HG03565 (cell line): ENCODE data around the gene TYMS.

Source experiments
- ATAC-seq: cut with Tn5 transposase; IDR thresholded peaks from one replicate; pipeline ENCODE4 v1.9.1; 2021; ENCODE audit warnings: mild to moderate bottlenecking, moderate library complexity; ENCODE audit not compliant: unreplicated experiment

The TYMS gene

DNA sequence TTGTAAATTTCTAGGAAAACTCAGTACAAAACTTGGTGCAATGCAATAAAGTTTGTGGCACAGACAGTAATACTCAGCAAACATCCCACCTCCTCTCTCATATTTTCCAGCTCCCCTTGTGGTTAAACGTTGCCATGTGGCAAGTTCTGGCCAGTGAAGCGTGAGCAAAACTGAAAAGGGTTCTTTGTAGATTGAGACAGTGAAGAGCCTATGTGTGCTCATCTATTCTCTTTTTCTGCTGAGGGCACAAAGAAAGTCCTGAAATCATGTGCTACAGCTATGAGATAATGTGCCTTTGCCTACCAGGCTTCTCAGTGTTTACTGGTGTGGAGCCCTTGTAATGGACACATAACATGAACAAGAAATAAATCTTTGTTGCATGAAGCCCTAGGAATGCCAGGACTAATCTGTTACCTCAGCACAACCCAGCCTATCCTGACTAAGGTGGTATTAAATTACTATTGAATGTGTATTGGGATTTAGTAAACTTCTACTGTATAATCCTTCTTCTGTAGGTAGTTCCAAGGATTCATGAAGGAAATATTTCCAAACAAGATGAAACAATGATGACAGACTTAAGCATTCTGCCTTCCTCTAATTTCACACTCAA lies 13.0 kb upstream of the TYMS start:
- ATAC-seq, result no peak

DNA sequence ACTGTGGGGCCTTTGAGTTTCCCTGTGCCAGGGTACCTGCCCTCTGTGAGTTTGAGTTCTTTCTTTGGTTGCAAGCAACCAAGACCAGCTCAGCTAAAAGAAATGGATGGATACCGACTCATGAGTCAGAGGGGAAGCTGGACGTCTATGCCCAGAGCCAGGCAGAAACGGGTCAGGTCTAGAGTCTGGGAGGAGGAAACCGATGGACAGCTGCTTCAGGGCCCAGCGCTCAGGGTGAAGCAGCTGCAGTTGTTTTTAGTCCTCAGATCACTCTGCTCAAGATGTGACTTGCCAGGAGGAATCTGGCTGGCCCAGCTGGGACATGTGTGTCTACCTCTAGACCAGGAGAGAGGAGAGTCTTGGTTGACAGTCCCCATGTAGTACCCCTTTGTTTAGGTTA lies 10.1 kb upstream of the TYMS start:
- no peak for ATAC-seq

DNA sequence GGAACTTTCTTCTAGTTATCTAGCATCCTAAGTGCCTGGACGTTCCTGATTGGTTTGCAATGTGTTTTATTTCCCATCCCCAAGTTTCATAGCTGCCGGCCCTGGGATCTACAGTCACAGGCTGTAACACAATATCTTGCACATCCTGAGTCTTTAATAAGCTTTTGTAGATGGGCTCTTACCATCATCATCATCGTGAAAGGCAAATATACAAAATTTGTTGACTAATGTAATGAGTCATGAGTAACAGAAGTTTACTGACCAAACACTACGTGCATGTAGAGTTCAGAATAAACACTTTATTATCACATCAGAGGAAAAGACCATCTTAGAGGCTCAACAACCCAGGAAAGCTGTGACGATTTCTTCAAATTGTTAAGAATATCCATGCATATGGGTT lies 8.1 kb upstream of the TYMS start:
- no peak for ATAC-seq

DNA sequence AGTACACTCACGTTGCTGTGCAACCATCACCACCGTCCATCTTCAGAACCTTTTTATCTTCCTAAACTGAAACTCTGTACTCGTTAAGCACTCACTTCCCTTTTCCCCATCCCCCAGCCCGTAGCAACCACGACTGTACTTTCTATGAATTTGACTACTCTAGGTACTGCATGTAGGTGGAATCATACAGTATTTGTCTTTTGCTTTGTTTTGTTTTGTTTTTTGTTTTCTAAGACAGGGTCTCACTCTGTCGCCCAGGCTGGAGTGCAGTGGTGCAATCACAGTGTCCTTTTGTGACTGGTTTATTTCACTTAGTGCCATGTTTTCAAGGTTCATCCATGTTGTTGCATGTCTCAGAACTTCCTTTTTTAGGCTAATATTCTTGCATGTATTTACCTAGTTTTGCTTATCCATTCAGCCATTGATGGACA lies 7.0 kb upstream of the TYMS start:
- peak; percentile 94 for ATAC-seq

DNA sequence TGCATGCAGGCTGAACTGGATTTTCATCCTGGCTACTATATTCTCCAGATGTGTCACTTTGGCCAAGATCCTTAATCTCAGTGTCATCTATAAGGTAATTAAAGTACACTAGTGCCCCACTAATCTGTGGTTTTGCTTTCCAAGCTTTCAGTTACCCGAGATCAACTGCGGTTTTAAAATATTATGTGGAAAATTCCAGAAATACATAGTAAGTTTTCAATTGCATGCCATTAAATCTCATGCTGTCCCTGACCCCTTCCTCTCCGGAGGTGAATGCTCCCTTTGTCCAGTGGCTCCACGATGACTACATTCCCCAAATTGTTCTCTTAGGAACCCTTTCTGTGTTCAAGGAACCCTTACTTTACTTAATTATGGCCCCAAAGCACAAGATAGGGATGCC lies 5.3 kb upstream of the TYMS start:
- ATAC-seq, result no peak

DNA sequence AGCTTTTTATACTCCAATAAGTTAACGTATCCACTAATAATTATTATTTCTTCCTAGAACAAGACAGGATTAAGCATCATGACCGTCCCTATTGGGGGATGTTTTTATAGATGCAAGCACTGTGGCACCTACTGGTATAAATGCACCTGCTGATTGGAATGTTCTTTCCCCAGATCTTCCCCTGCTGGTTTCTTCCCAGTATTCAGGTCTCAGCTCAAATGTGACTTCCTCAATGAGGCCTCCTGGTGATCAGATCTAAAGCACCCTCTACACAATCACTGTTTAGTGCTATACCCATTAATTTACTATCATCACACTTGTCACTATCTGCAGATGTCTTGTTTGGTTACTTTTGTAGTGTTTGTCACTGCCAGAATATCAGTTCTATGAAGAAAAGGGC lies 3.9 kb upstream of the TYMS start:
- ATAC-seq, result no peak

DNA sequence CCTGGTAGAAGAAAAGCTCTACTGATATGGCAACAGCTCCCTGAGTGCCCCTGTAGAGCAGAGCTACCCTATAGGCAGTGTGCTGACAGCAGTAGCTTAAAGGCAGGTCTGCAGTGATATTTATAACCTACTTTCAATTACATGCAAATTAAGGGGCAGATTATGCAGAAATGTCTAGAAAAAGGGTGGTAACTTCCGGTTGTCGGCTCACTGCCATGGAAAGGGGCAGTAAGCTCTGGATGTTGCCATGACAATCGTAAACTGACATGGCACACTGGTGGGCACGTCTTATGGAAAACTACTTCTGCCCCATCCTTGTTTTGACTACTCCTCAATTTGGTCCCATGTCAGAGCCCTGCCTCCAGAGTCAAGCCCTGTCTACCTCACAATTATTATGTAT lies 2.9 kb upstream of the TYMS start:
- ATAC-seq, result no peak

DNA sequence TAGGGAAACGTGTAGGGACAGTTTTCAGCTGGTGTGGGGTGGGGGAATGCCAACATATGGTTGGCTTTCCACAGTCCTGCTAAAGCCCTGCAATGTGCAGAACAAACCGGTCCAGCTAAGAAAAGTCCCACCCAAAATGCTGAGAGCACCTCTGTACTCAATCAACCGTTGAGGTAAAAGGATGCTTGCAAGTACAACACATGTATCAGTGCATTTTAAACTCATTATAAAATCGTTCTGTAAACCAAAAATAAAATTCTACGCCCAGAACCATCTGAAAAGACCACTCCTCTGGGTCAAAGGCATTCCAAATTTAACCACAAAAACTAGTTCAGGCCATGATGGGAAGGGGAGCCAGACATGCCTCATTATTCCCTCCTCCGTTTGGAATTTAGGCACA lies 2.0 kb upstream of the TYMS start:
- ATAC-seq, result no peak

DNA sequence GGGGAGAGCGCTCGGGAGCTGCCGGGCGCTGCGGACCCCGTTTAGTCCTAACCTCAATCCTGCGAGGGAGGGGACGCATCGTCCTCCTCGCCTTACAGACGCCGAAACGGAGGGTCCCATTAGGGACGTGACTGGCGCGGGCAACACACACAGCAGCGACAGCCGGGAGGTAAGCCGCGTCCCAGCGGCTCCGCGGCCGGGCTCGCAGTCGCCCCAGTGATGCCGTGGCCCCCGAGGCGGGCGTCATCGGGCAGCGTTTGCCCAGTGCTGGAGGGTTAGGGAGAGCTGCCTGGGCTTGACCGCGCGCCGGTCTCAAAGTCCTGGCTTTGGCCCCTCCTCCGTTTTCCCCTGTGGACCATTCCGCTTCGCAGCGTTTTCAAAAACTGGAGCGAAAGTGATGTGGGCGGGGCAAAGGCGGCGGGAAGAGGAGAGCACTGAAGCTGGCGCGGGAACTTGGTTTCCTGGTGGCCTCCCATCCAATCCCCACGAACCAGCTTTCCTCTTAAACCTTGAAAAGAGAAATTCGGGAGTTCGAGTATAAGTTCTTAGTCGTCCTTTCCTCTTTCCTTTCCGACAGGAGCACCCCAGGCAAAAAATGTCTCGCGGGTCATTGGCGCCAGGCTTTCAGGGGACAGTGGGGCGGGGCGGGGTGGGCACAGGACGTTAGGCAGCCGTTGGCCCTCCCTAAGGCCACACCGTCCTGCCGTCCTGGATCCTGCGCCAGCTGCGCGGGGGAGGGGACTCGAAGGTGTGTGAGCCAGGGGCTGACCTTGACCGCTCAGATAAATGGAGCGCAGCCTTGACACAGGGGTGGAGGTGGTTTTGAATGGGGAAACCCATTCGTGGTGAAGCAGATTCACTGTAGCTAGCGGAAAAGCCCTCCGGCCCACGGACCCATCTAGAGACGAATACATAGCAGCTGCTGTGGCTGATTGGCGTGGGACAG lies 821 bp downstream of the TYMS start:
- peak; percentile 51 for ATAC-seq

DNA sequence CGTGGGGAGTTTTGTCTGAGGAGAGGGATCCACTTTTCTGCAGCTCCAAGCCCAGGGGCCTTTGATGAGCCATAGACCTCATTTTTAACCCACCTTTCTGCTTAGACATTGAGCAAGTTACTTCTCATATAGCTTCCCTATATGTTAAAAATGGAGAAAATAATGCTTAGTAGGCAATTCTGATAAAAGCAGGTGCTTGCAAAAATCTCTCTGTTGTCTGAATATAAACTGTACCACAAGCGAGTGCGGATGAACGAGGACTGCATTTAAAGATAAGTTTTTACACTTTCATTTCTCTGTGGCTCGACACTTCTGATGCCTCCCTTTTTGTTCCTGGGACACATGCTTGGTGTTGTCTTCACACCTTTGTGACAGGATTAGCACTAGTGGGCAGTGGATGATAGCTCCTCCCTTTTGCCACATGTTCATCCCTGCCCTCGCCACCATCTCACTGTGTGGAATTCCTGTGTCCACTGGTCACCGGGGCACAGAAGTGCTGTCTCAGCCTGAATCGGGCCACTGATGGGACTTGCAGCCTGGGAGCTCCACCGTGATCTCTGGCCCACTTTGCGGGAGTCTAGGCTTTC lies 1.6 kb downstream of the TYMS start:
- ATAC-seq, result no peak

DNA sequence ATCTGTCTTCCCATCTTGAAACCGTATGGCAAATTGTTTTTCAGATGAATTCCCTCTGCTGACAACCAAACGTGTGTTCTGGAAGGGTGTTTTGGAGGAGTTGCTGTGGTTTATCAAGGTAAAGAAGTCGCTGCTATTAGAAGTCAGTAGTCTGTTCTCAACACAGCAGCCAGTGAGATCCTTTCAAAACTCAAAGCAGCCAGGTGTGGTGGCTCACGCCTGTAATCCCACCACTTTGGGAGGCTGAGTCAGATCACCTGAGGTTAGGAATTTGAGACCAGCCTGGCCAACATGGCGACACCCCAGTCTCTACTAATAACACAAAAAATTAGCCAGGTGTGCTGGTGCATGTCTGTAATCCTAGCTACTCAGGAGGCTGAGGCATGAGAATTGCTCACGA lies 2.1 kb downstream of the TYMS start:
- ATAC-seq, result no peak

DNA sequence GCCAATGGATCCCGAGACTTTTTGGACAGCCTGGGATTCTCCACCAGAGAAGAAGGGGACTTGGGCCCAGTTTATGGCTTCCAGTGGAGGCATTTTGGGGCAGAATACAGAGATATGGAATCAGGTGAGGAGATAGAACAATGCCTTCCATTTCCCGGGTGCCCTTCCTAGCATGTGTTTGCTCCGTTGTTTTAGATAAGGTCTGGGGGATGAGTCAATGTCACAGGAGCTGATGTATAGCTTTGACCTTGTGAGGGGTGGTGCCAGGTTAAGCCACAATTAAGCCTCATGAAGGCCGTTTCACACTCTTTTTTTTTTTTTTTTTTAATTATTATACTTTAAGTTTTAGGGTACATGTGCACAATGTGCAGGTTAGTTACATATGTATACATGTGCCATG lies 4.7 kb downstream of the TYMS start:
- ATAC-seq, result no peak

DNA sequence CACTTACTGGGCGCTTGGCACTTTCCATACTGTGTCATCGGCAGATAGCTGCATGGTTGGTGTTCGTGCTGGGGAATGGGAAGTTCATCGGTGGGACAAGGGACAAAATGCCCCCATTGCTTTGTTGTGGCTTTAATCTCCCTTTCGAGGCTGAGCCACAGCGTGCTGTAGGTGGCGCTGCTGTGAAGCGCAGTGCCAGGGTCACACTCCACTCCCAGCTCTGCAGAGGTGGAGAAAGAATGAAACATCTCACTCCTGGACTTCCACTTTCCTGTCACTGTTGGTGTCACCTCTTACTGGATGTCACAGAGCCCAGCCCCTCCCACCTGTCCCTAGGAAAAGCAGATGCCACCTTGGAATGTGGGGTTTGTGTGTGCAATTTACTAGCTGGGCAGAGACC lies 8.7 kb downstream of the TYMS start:
- no peak for ATAC-seq

DNA sequence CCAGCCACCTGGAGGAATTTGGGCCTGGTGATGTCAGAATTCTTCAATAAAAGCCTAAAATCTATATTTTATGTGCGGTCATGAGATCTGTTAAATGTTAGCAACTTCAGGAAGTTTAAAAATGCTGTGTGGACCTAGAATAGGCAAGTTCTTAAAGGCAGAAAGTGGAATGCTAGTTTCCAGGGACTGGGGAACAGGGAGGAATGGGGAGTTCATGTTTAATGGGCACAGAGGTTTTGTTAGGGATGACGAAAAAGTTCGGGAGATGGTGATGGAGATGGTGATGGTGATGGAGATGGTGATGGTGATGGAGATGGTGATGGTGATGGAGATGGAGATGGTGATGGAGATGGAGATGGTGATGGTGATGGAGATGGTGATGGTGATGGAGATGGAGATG lies 9.2 kb downstream of the TYMS start:
- ATAC-seq, result no peak

DNA sequence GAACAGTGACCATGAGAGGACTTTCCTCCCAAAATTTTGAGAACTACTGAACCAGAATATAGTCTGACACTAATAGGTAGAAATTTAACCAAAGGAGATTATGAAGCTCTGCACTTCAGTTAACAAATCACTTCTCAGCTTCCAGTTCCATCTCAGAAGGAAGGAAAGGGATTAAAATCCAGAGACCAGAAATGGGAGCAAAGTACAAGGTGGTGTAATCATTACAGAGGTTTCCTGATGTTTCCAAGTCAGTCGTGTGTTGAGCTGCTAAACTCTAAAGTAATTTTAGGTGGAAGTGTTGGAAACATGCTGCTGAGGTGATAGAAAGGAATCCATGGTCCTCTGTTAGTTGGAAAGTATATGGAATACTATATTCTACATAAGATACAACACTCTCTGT lies 10.8 kb downstream of the TYMS start:
- no peak for ATAC-seq

DNA sequence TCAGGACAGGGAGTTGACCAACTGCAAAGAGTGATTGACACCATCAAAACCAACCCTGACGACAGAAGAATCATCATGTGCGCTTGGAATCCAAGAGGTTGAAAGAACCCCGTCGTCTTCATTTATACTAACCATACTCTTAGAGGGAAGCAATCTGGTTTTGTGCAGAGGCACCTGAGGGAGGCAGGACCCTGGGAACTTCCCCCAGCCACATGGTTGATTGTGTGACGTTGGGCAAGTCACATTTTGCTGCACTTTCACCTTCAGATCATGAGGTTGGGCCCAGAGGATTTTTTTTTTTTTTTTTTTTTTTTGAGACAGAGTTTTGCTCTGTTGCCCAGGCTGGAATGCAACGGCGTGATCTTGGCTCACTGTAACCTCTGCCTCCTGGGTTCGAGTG lies 11.6 kb downstream of the TYMS start:
- ATAC-seq, result no peak

DNA sequence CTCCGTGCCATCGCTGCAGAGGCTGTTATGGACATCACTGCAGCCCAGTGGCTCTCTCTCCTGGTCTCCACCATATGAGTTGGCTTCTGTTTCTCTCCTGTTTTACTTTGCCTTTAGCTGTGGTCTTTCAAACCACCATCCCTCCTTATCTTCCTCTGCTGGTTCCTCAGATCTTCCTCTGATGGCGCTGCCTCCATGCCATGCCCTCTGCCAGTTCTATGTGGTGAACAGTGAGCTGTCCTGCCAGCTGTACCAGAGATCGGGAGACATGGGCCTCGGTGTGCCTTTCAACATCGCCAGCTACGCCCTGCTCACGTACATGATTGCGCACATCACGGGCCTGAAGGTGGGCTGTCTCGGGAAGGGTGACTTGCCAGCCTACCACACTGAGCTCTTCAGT lies 13.1 kb downstream of the TYMS start:
- no peak for ATAC-seq

DNA sequence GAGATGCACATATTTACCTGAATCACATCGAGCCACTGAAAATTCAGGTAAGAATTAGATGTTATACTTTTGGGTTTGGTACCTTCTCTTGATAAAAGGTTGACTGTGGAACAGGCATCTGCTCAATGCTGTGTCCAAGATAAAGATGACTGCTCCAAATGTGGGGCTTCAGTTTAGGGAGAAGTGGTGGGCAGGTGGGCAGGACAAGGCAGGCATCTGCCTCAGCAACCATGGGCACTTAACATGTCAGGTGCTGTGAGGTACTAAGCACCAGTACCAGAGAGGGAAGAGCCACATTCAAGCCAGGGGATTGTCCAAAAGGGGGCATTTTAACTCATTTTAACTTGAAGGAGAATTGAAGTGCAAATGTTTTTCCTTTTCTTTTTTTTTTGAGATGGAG lies 14.0 kb downstream of the TYMS start:
- no peak for ATAC-seq

DNA sequence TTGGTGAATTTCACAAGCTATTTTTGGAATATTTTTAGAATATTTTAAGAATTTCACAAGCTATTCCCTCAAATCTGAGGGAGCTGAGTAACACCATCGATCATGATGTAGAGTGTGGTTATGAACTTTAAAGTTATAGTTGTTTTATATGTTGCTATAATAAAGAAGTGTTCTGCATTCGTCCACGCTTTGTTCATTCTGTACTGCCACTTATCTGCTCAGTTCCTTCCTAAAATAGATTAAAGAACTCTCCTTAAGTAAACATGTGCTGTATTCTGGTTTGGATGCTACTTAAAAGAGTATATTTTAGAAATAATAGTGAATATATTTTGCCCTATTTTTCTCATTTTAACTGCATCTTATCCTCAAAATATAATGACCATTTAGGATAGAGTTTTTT lies 15.9 kb downstream of the TYMS start:
- no peak for ATAC-seq

DNA sequence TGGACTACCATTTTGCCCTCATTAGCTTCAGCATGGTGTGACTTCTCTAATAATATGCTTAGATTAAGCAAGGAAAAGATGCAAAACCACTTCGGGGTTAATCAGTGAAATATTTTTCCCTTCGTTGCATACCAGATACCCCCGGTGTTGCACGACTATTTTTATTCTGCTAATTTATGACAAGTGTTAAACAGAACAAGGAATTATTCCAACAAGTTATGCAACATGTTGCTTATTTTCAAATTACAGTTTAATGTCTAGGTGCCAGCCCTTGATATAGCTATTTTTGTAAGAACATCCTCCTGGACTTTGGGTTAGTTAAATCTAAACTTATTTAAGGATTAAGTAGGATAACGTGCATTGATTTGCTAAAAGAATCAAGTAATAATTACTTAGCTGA lies 16.3 kb downstream of the TYMS start:
- no peak for ATAC-seq

DNA sequence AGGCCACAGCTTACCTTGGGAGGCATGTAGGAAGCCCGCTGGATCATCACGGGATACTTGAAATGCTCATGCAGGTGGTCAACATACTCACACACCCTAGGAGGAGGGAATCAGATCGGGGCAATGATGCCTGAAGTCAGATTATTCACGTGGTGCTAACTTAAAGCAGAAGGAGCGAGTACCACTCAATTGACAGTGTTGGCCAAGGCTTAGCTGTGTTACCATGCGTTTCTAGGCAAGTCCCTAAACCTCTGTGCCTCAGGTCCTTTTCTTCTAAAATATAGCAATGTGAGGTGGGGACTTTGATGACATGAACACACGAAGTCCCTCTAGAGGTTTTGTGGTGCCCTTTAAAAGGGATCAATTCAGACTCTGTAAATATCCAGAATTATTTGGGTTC lies 17.9 kb downstream of the TYMS start:
- no peak for ATAC-seq

DNA sequence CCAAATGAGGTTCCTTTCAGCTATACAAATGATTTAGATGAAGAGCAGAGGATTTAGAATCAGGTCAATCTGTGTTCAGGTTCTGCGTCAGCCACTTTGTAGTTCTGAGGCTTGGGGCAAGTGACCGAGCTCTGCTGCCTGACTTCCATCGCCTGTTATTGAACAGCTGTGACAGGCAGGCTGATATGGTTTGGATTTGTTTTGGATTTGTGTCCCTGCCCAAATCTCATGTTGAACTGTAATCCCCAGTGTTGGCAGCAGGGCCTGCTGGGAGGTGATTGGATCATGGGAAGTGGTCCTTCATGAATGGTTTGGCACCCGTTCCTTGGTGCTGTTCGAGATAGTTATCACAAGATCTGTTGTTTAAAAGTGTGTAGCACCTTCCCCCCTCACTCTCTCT lies 18.6 kb downstream of the TYMS start:
- no peak for ATAC-seq
